Kidney capillary endothelial cell (primary cell): Measurements from ENCODE around the gene GMPS.
"Not testable (repeated sequence)": the region's sequence is repeated elsewhere in the genome, so short reads cannot be mapped to it uniquely, and the experiment has no call there.

Experiments used
- DNase-seq: peaks from one replicate; pipeline ENCODE4 v3.0.0-alpha.2; 2018; ENCODE audit warnings: low spot score

GMPS gene

DNA sequence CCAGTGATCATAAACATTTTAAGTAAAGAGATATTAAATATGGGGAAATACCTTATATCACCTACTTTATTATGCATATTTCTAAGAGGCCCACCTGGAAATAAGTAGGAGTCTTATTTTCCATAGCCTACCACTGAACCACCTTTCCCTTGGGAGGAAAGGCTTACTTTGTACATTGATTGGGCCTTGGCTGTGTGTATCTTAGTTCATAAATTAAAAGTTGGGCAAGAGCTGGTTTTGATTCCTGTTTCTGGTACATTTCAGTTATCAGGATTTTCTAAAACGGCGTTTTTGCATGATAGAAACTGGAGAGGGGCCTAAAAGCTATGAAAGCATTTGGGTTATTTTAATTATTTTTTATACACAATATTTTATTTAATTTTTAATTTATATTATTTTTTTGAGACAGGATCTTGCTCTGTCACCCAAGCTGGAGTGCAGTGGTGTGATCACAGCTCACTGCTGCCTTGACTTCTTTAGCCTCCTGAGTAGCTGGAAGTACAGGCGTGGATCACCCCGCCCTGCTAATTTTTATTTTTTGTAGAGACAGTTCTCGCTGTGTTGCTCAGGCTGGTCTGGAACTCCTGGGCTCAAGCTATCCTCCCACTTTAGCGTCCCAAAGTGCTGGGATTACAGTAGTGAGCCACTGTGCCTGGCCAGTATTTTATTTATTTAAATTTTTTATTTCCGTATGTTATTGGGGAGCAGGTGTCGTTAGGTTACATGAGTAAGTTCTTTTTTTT, 2.6 kb downstream of the GMPS start:
- DNase-seq, result no peak

DNA sequence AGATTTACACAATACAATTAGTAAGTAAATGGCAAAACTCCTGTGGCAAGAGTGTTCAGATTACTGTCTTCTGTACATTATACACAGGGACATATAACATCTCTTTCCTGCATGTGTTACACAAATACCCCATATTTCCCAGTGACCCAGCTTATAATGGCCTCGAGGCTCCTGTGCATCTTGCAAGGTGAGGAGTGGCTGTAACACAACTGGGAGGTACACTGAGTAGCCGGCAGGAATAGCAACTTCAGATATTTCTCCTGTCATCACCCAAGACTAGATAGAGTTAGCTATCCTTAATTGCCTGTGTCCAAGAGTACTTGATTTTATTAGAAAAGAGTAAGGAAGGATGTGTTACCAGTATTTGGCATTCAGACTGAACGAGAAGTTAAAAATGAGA, 5.6 kb downstream of the GMPS start:
- DNase-seq, result no peak

DNA sequence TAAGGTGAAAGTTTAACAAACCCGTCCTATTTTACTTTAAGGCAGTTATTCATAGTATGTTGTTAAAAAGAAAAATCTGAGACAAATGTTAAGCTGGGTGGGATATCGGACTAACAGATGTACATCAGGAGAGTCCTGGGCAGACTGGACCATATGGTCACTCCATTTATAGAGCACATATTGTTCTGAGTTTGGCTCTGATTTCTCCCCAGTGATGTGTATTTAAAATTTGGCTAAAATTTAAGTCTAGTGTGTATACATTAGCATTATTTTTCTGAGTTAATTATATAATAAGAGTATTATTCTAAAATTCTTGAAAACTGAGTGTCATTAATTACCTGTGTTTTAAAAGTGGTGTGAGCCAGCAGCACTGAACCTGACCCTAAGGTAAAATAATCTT, 6.1 kb downstream of the GMPS start:
- DNase-seq, result no peak

DNA sequence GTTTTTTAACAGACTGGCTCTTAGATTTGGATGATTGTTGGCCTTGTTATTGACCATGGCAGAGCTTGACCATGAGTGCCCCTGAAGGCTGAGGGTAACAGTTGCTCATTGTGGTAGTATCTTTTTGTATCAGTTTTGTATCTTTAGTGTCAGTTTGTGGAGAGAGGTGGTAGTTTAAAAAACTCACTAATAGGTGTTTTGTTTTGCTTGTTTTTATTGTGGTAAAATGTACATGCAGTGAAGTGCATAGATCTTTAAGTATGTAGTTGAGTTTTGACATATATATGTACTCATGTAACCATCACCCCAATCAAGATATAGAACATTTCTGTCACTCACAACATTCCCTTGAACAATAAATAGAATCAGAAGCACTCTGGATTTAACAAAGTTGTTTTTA, 9.8 kb downstream of the GMPS start:
- no peak for DNase-seq

DNA sequence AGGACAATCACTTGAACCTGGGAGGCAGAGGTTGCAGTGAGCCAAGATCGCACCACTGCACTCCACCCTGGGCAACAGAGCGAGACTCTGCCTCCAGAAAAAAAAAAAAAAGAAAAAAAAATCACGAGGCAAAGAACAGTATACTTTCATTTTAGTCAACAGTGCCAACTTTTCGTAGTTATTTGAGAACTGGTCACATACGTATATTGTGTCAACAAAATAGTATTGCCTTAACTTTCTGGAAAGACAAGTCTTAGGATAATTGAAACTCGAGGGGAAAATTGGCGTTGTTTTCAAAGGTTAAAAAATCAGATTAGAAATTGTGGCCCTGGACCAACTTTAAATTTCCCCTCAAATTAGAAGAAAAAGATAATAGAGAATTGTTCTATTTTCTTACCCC, 13.8 kb downstream of the GMPS start:
- DNase-seq, result no peak

DNA sequence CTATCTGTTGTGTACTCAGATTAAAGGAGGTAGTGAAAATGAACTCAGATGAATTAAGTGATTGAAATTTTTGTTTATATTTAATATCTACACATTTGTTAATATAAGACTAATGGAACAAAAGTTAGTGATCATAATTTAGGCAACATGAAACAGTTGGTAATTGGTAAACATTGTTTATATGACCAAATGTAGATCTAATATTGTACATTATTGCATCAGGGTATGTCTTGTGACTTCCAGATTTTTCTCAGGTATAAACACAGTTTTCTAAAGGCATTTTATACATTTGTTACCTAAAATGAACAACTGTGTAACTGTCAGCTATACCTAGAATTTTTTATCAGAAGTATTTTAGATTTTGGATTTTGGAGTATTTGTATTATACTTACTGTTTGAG, 14.8 kb downstream of the GMPS start:
- no peak for DNase-seq

DNA sequence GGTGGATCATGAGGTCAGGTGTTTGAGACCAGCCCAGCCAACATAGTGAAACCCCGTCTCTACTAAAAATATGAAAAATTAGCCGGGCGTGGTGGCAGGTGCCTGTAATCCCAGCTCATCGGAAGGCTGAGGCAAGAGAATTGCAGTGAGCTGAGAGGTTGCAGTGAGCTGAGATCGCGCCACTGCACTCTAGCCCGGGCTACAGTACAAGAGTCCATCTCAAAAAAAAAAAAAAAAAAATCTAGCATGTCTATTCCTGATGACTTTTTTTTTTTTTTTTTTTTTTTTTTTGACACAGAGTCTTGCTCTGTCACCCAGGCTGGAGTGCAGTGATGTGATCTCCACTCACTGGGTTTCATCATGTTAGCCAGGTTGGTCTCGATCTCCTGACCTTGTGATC, 15.9 kb downstream of the GMPS start:
- not testable (repeated sequence) for DNase-seq

DNA sequence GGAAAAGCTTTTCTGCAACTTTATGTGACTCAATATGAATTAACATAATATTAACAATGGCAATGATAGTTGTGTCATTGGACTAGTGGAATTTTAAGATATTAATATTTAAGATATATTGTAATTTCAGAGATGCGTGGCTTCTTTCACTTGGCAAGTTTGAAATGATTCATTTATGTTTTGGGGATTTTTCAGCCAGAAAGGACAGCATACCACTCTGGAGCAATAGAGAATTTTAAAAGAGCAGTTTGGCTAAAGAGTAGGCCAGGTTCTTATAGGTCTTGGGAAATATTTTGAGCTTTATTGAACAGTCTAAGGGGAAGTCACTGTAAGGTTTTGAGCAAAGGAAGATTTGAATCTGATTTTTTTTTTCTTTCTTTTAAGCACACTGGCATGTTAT, 16.5 kb downstream of the GMPS start:
- no peak for DNase-seq

DNA sequence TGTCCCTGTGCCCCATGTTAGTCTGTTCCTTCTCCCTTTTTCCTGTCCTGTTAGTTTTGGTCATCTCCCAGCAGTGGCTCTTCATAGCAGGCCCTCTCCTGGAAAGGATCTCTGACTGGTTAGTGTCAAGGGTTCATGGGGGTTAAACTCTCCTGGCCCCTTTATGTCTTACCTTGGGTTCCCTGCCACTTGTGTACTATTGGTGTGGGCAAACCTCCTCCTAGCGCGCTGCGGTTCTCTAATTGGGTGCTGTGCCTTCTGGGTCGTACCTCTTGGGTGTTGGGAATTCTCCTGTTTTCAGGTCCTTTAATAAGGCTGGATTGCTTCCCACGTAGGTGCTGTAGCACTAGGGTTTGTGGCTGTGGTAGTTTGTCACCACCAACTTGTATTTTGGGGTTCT, 18.8 kb downstream of the GMPS start:
- no peak for DNase-seq

DNA sequence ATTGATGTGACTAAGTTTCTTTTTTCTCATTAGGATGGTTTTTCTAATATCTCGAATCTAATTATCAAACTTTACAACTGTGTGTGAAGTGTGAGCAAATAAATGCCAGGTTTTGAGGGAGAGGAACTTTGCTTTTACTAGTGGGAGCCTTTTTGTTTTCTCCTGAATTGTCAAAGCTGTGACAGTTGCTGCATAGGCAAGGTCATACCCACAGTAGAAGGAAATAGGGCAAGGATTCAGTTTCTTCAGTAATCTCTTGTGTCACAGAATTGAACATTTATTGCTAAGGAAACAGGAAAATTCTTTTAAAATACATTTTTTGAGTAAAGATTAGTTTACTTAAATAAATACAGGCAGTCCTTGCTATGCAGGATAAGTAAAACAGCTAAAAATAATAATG, 19.5 kb downstream of the GMPS start:
- DNase-seq, result no peak

DNA sequence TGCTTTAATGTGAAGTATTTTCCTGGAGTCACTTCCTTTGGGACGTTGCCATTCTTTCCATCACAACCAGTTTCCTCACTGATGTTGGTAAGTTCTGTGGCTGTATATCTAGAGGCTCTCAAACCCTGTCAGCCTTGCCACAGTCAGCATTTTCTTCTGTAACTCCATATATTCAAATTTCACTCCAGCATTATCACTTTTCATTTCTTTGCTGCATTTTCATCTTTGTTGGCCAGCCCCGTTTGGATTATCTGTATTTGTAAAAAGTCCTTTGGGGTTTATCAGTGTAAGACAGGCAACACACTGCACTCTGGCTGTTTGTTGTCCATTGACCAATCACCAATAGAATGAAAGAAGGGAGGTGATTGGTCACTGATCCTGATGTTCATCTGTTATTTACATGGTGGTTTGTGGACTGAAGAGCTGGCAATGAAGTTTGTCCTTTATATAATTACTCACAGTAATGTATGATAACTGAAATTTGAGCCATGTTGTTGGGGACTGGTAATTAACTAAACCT, 20.3 kb downstream of the GMPS start:
- DNase-seq, result peak; percentile 5

DNA sequence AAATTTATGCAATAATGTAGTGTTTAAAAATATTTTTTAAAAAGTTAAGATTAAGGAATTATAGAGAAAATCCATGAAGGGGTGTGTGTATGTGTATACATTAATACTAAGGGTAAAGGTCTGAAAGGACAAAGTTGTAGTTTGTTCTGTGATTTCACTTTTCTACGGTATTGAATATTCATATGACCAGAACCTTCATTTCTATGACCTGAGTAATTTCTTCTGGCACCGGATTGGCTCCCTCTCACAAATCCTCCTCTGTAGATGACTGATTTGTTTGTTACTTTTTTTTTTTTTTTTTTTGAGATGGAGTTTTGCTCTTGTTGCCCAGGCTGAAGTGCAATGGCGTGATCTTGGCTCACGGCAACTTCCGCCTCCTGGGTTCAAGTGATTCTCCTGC, 20.9 kb downstream of the GMPS start:
- DNase-seq, result no peak

DNA sequence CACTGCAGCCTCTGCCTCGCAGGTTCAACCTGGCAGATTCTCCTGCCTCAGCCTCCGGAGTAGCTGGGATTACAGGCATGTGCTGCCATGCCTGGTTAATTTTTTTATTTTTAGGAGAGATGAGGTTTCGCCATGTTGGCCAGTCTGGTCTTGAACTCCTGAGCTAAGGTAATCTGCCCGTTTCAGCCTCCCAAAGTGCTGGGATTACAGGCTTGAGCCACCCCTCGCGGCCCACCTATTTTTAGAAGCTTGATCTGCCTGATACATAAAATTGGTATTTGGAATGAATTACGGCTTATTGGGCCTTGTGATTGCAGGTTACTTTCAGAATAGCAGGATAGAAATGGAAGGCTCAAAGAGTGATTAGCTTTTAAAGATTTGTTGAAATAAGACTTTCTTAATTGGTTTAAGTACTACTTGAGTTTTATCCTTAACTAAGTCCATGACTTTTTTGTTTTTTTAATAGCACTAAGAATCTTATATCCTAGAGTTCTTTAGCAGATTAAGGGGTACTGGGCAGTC, 25.0 kb downstream of the GMPS start:
- DNase-seq, result no peak

DNA sequence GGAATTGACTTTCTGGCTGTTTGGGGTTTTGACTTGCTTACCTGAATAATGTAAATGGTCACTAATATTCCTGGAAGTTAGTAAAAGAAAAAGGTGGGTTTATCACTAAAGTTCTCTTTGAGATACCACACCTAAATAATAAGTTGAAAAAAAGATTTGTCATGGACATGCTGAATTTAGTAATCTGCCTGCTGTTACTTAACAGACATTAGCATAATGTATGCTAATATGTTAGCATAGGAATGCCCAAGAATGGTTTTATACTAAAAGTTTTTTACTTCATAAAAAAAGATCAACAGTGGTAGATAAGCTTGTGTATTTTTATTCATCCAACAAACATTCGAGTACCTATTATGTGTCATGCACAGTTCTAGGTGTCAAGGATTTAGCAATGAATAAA, 36.5 kb downstream of the GMPS start:
- no peak for DNase-seq

DNA sequence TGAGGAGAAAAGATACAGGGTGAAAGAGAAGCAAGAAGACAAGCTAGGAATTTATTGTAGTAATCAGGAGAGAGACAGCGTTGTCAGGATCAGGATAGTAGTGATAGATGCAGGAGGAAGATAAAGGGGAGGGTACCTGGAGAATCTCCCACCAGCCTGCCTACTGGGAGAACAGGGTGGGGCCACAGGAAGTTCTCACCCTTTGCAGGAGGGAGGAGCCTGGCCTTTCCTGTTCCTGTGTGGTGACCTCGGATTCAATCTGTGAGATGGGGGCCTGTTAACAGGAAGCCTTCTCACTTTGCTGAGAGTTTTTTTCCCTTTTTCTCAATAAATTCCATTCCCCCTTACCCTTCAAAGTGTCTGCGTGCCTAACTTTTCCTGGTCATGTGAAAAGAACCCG, 37.6 kb downstream of the GMPS start:
- no peak for DNase-seq

DNA sequence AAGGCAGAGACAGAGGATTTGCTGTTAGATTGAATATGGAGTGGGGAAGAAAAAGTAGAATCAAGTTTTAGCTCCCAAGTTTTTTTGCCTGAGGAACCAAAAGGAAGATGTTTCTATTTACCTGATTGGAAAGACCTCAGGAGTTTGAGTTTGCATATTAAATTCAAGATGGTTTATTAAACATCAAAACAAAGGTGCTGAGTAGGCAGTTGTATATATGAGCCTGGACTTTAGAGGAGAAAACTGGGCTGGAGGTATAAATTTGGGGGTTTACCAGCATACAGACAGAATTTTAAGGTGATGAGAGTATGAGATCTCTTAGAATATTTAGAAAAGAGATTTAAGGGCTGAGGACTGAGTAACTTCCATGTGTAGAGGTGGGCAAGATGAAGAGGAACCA, 38.2 kb downstream of the GMPS start:
- DNase-seq, result no peak

DNA sequence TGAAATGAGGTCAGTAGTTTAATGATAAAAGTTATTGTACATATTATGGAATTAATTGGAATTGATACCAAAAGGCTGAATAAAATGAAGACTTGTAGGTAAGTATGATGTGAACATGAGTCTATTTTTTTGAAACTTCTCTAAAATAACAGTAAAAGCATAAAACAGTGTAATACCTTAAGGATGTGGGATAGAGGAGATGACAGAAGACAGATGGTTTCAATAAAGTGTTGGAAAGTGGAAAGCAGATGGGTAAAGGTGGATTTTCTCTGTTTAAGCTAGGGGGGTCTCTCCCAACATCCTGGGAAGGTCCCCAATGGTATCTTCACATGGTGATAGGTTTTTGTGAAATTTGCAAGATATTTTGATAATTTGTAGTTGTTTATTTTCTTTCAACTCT, 41.6 kb downstream of the GMPS start:
- DNase-seq, result no peak

DNA sequence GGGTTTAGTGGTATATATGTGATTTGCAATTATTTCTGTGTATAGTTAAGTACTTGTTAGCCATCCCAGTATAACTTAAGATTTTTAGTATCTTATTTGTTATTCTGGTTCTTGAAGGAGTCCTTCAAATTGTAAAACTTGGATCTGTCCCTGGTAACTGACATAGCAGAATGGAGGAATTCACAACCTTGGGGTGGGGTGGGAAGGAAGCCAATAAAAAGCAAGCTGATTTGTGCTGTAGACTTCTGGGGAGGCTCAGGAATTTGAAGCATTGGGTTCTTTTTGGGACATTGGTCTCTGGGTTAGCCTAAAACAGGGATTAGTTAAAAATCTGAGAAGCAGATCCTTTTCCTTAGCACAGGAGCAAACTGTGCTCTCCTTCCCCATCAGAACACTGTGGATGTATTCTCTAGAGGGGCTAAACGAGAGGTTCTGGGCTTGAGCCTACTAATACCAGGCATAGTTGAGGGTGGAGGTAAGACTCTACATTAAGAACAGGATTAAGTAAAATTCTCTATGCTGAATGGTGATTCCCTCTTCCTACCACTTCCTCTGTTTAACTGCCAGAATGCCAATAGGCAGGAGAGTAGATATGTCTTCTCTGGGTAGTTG, 42.2 kb downstream of the GMPS start:
- DNase-seq, result no peak

DNA sequence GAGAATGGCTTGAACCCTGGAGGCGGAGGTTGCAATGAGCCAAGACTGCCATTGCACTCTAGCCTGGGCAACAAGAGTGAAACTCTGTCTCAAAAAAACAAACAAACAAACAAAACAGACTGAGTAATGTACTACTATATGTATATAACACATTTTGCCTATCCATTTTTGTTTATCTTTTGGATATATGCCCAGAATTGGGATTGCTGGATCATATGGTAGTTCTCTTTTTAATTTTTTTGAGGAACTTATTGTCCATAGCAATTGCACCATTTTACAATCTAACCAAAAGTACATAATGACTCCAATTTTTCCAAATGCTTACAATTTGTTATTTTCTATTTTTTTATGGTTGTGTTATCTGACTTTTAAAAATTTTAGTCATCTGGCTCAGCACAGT, 47.3 kb downstream of the GMPS start:
- no peak for DNase-seq

DNA sequence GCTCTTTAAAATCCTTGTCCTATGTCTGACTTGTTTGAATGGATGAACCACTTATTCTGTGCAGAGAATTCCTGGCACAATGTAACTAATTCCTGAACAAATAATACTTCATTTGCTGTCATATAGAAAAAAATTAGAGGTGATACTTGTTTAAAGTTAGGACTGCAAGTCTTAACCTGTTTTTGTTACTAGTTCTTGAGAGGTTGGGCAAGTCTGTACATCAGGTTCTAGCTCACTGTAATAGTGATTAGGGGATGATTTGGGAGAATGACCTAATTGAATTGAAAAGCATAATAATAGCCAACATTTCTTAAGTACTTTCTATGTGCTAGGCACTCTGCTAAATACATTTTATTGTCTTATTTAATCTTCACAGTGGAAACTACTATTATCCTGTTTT, 49.3 kb downstream of the GMPS start:
- DNase-seq, result no peak

DNA sequence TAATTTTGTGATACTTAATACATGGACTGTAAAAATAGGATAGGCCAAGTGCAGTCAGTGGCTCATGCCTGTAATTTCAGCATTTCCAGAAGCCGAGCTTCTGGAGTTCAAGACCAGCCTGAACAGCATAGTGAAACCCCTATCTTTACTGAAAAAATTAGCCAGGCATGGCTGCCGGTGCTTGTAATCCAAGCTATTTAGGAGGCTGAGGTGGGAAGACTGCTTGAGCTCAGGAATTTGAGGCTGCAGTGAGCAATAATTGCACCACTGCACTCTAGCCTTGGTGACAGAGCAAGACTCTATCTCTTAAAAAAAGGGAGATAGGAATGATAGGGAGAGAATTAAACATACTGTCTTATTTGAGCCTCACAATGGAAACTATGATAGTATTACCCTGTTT, 51.0 kb downstream of the GMPS start:
- DNase-seq, result no peak

DNA sequence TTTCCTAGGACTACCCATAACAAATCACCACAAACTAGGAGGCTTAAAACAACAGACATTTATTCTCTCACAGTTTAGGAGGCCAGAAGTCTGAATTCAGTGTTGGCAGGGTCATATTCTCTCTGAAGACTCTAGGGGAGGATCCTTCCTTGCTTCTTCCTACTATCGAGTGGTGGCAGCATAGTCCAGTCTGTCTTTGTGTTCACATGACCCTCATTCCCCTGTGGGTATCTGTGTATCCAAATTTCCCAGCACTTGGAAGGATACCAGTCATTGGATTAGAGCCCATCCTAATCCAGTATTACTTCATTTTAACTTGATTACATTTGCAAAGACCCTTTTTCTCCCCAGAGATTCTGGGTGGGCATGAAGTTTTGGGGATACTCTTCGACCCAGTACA, 63.8 kb downstream of the GMPS start:
- DNase-seq, result no peak

DNA sequence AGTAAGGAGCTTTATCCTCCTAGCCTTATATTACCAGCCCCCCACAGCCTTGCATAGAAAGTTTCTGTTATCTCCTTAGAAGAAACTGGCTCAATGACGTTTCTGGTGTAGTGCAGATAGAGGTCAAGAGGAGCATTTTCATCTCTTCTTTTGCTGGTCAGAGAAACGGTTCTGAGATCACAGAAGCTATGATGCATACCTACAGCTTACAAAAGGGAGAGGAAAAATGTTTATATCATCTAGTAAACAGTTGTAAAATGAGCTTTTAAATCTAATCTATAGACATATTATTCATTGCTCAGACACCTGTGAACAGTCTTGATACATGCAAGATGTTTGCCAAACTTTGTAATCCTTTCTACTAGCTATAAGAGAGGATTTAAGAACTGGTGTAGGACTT, 68.0 kb downstream of the GMPS start:
- DNase-seq, result no peak

DNA sequence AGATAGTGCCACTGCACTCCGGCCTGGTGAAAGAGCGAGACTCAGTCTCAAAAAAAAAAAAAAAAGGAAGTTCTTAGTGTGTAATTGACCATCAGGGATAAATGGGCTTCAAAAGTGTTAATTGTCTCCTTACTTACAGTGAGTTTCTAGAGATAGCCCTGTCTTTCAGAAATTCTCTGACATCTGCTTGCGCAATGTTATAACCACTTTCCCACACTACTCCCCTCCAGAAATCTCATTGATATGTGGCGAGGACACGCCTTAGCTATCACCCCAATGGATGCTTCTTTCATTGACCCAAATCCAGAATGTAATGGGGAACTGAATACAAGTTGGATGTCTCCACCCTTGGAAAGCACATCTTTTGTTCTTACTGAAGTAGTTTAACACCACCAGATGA, 70.9 kb downstream of the GMPS start:
- no peak for DNase-seq
